Measurements from ENCODE around the gene FCSK. TPM values are rescaled to one million over a fixed set of nuclear protein-coding genes. Genes with fewer than 3 reads are reported as not detected.

The FCSK gene
- total and polyA plus RNA-seq, 2 of the 13 experiments (the other 11 are each of a cell fraction or from before 2014, with no cell fraction given) = 9.1 to 19.2 TPM

GRCh38 chr16:70428178-70428998 lies 26.0 kb upstream of the FCSK start (continued):
- TF ChIP-seq ZNF740 (CRISPR knock-in tag; IDR thresholded peaks at IDR 0.05) (peak; percentile 58), ZNF275 (CRISPR knock-in tag; IDR thresholded peaks at IDR 0.05; ENCODE audit: borderline replicate concordance) (peak; percentile 84; the same call in 1 of the 2 replicates), ZNF839 (CRISPR knock-in tag; IDR thresholded peaks at IDR 0.05; ENCODE audit: borderline replicate concordance) (no peak), FOXM1 (CRISPR knock-in tag; IDR thresholded peaks at IDR 0.05) (no peak), HOXA5 (CRISPR knock-in tag; IDR thresholded peaks at IDR 0.05) (peak; percentile 57; the same call in 1 of the 2 replicates), ZSCAN12 (CRISPR knock-in tag; IDR thresholded peaks at IDR 0.05) (no peak), NR2F2 (IDR thresholded peaks at IDR 0.05; ENCODE audit: borderline replicate concordance, low read depth) (peak; percentile 87), ZNF367 (CRISPR knock-in tag; IDR thresholded peaks at IDR 0.05; ENCODE audit: borderline replicate concordance) (no peak), ZNF160 (CRISPR knock-in tag; IDR thresholded peaks at IDR 0.05) (no peak), ZFP62 (CRISPR knock-in tag; IDR thresholded peaks at IDR 0.05) (no peak), PRDM4 (CRISPR knock-in tag; IDR thresholded peaks at IDR 0.05; ENCODE audit: borderline replicate concordance) (no peak), MYC (CRISPR knock-in tag; IDR thresholded peaks at IDR 0.05; ENCODE audit: borderline replicate concordance) (peak; percentile 94), HMGXB3 (CRISPR knock-in tag; IDR thresholded peaks at IDR 0.05; ENCODE audit: borderline replicate concordance) (peak; percentile 82), ZNF12 (CRISPR knock-in tag; IDR thresholded peaks at IDR 0.05) (peak; percentile 90; the same call in 1 of the 2 replicates), ZNF841 (CRISPR knock-in tag; IDR thresholded peaks at IDR 0.05; ENCODE audit: borderline replicate concordance) (no peak), NR2F6 (IDR thresholded peaks at IDR 0.05) (peak; percentile 97), NR2F6 (CRISPR knock-in tag; IDR thresholded peaks at IDR 0.05) (peak; percentile 98), TSC22D2 (CRISPR knock-in tag; IDR thresholded peaks at IDR 0.05; ENCODE audit: borderline replicate concordance) (no peak)

Measured in HepG2 (cell line).